ENCODE results near the gene PIH1D2.
"Not testable (repeated sequence)": the region's sequence is repeated elsewhere in the genome, so short reads cannot be mapped to it uniquely, and the experiment has no call there.

Gene PIH1D2

GRCh38 chr11:112048256-112048655, 25.6 kb downstream of the PIH1D2 start:
- H3K36me3 ChIP-seq (ENCODE audit: control insufficient read depth, insufficient read depth, low read length); H3K9ac ChIP-seq (ENCODE audit: low read length); H3K27me3 ChIP-seq (ENCODE audit: control insufficient read depth, insufficient read depth, low read length); H3K4me1 ChIP-seq (ENCODE audit: control insufficient read depth, insufficient read depth, low read length); H3K4me3 ChIP-seq (ENCODE audit: low read length); H3K9me3 ChIP-seq (ENCODE audit: control insufficient read depth, low read length): not testable (repeated sequence)

- H3K4me3 ChIP-seq (ENCODE audit: low read length); H3K36me3 ChIP-seq (ENCODE audit: control insufficient read depth, insufficient read depth, low read length); H3K4me1 ChIP-seq (ENCODE audit: control insufficient read depth, insufficient read depth, low read length); H3K9ac ChIP-seq (ENCODE audit: low read length); H3K27me3 ChIP-seq (ENCODE audit: control insufficient read depth, insufficient read depth, low read length); H3K9me3 ChIP-seq (ENCODE audit: control insufficient read depth, low read length): not testable (repeated sequence)
Measured at GRCh38 chr11:112046647-112047046, 27.2 kb downstream of the PIH1D2 start.

GRCh38 chr11:112044961-112045360, 28.9 kb downstream of the PIH1D2 start:
- no peaks in the 10 kb centered on the region for H3K4me1 ChIP-seq (ENCODE audit: control insufficient read depth, insufficient read depth, low read length)
- H3K9ac ChIP-seq (ENCODE audit: low read length): no peak overlapping the region
- H3K27me3 ChIP-seq (ENCODE audit: control insufficient read depth, insufficient read depth, low read length): no peaks in the 10 kb centered on the region
- no peaks in the 10 kb centered on the region for H3K9me3 ChIP-seq (ENCODE audit: control insufficient read depth, low read length)
- no peak overlapping the region for H3K4me3 ChIP-seq (ENCODE audit: low read length)
- no peaks in the 10 kb centered on the region for H3K36me3 ChIP-seq (ENCODE audit: control insufficient read depth, insufficient read depth, low read length)

GRCh38 chr11:112042961-112043304, 30.9 kb downstream of the PIH1D2 start:
- Histone ChIP-seq H3K9ac (ENCODE audit: low read length) (no peak overlapping the region), H3K27me3 (ENCODE audit: control insufficient read depth, insufficient read depth, low read length) (no peaks in the 10 kb centered on the region), H3K4me1 (ENCODE audit: control insufficient read depth, insufficient read depth, low read length) (no peaks in the 10 kb centered on the region), H3K36me3 (ENCODE audit: control insufficient read depth, insufficient read depth, low read length) (no peaks in the 10 kb centered on the region), H3K9me3 (ENCODE audit: control insufficient read depth, low read length) (no peaks in the 10 kb centered on the region), H3K4me3 (ENCODE audit: low read length) (no peak overlapping the region)

GRCh38 chr11:112042161-112042960, 31.5 kb downstream of the PIH1D2 start:
- Histone ChIP-seq H3K36me3 (ENCODE audit: control insufficient read depth, insufficient read depth, low read length) (no peaks in the 10 kb centered on the region), H3K9ac (ENCODE audit: low read length) (no peak overlapping the region), H3K4me1 (ENCODE audit: control insufficient read depth, insufficient read depth, low read length) (no peaks in the 10 kb centered on the region)

GRCh38 chr11:112037527-112037926, 36.3 kb downstream of the PIH1D2 start:
- Histone ChIP-seq H3K4me3 (ENCODE audit: low read length) (no peak overlapping the region), H3K4me1 (ENCODE audit: control insufficient read depth, insufficient read depth, low read length) (no peaks in the 10 kb centered on the region), H3K9me3 (ENCODE audit: control insufficient read depth, low read length) (no peaks in the 10 kb centered on the region), H3K9ac (ENCODE audit: low read length) (no peak overlapping the region), H3K36me3 (ENCODE audit: control insufficient read depth, insufficient read depth, low read length) (no peaks in the 10 kb centered on the region), H3K27me3 (ENCODE audit: control insufficient read depth, insufficient read depth, low read length) (no peaks in the 10 kb centered on the region)

More at GRCh38 chr11:112042161-112042960, 31.5 kb downstream of the PIH1D2 start:
- Histone ChIP-seq H3K27me3 (ENCODE audit: control insufficient read depth, insufficient read depth, low read length) (no peaks in the 10 kb centered on the region), H3K4me3 (ENCODE audit: low read length) (no peak overlapping the region), H3K9me3 (ENCODE audit: control insufficient read depth, low read length) (no peaks in the 10 kb centered on the region)

- H3K36me3 ChIP-seq (ENCODE audit: control insufficient read depth, insufficient read depth, low read length): no peaks in the 10 kb centered on the region
- H3K9me3 ChIP-seq (ENCODE audit: control insufficient read depth, low read length): no peaks in the 10 kb centered on the region
- H3K4me1 ChIP-seq (ENCODE audit: control insufficient read depth, insufficient read depth, low read length): no peaks in the 10 kb centered on the region
- no peaks in the 10 kb centered on the region for H3K27me3 ChIP-seq (ENCODE audit: control insufficient read depth, insufficient read depth, low read length)
- no peak overlapping the region for H3K9ac ChIP-seq (ENCODE audit: low read length)
- H3K4me3 ChIP-seq (ENCODE audit: low read length): no peak overlapping the region
Measured at GRCh38 chr11:112033902-112034301, 39.9 kb downstream of the PIH1D2 start.

GRCh38 chr11:112029460-112029859, 44.4 kb downstream of the PIH1D2 start:
- no peaks in the 10 kb centered on the region for H3K36me3 ChIP-seq (ENCODE audit: control insufficient read depth, insufficient read depth, low read length)

GRCh38 chr11:112026784-112027410, 46.9 kb downstream of the PIH1D2 start:
- not testable (repeated sequence) for H3K36me3 ChIP-seq (ENCODE audit: control insufficient read depth, insufficient read depth, low read length); H3K27me3 ChIP-seq (ENCODE audit: control insufficient read depth, insufficient read depth, low read length); H3K9me3 ChIP-seq (ENCODE audit: control insufficient read depth, low read length); H3K9ac ChIP-seq (ENCODE audit: low read length); H3K4me3 ChIP-seq (ENCODE audit: low read length); H3K4me1 ChIP-seq (ENCODE audit: control insufficient read depth, insufficient read depth, low read length)

More at GRCh38 chr11:112029460-112029859, 44.4 kb downstream of the PIH1D2 start:
- Histone ChIP-seq H3K9ac (ENCODE audit: low read length) (no peak overlapping the region), H3K4me1 (ENCODE audit: control insufficient read depth, insufficient read depth, low read length) (peaks cover 5% of the 10 kb centered on the region), H3K4me3 (ENCODE audit: low read length) (no peak overlapping the region), H3K9me3 (ENCODE audit: control insufficient read depth, low read length) (no peaks in the 10 kb centered on the region), H3K27me3 (ENCODE audit: control insufficient read depth, insufficient read depth, low read length) (no peaks in the 10 kb centered on the region)

GRCh38 chr11:112025707-112026106, 48.1 kb downstream of the PIH1D2 start:
- Histone ChIP-seq H3K36me3 (ENCODE audit: control insufficient read depth, insufficient read depth, low read length) (no peaks in the 10 kb centered on the region), H3K9me3 (ENCODE audit: control insufficient read depth, low read length) (no peaks in the 10 kb centered on the region), H3K9ac (ENCODE audit: low read length) (peak overlapping the region; percentile 87), H3K4me1 (ENCODE audit: control insufficient read depth, insufficient read depth, low read length) (peaks cover 5% of the 10 kb centered on the region), H3K27me3 (ENCODE audit: control insufficient read depth, insufficient read depth, low read length) (no peaks in the 10 kb centered on the region), H3K4me3 (ENCODE audit: low read length) (peak overlapping the region; percentile 67)

- Histone ChIP-seq H3K9me3 (ENCODE audit: control insufficient read depth, low read length) (no peaks in the 10 kb centered on the region), H3K36me3 (ENCODE audit: control insufficient read depth, insufficient read depth, low read length) (no peaks in the 10 kb centered on the region), H3K4me3 (ENCODE audit: low read length) (peak within 1 kb of the TSS; percentile 67), H3K4me1 (ENCODE audit: control insufficient read depth, insufficient read depth, low read length) (peaks cover 5% of the 10 kb centered on the region), H3K9ac (ENCODE audit: low read length) (peak within 1 kb of the TSS; percentile 87), H3K27me3 (ENCODE audit: control insufficient read depth, insufficient read depth, low read length) (no peaks in the 10 kb centered on the region)
Measured at GRCh38 chr11:112024773-112025678, 48.8 kb downstream of the PIH1D2 start, which contains the start of gene DLAT. Gene DLAT, plus strand, starts transcription at chr11:112025408. Its CDS starts 65 bp downstream, at chr11:112025473.

Data from mucosa of stomach (tissue), 1 donor.